ENCODE data around the gene MRPL34.
"Not testable (repeated sequence)": the region's sequence is repeated elsewhere in the genome, so short reads cannot be mapped to it uniquely, and the experiment has no call there.

The MRPL34 gene

GRCh38 chr19:17285415-17286135 is 20.1 kb upstream of the MRPL34 start:
- DNase-seq (ENCODE audit: low spot score) (no peak), FAIRE-seq (no peak)

GRCh38 chr19:17286263-17286662 is 19.4 kb upstream of the MRPL34 start:
- FAIRE-seq (no peak), DNase-seq (ENCODE audit: low spot score) (no peak)

GRCh38 chr19:17286752-17287151 is 18.9 kb upstream of the MRPL34 start:
- no peak for DNase-seq (ENCODE audit: low spot score)
- FAIRE-seq: no peak

GRCh38 chr19:17289489-17289888 is 16.2 kb upstream of the MRPL34 start:
- DNase-seq (ENCODE audit: low spot score): no peak
- no peak for FAIRE-seq

- DNase-seq (ENCODE audit: low spot score) (no peak), FAIRE-seq (no peak)
These were observed 13.2 kb upstream of the MRPL34 start for GRCh38 chr19:17292301-17293074.

- no peak for DNase-seq (ENCODE audit: low spot score)
- no peak for FAIRE-seq
These were observed 12.1 kb upstream of the MRPL34 start for GRCh38 chr19:17293605-17294004.

- no peak for FAIRE-seq
These were observed 11.4 kb upstream of the MRPL34 start for GRCh38 chr19:17294051-17294891.

GRCh38 chr19:17295551-17295950 is 10.1 kb upstream of the MRPL34 start:
- not testable (repeated sequence) for DNase-seq (ENCODE audit: low spot score); FAIRE-seq

More at GRCh38 chr19:17294051-17294891, 11.4 kb upstream of the MRPL34 start:
- DNase-seq (ENCODE audit: low spot score): no peak

GRCh38 chr19:17296273-17296672 is 9.4 kb upstream of the MRPL34 start:
- FAIRE-seq (peak; percentile 41), DNase-seq (ENCODE audit: low spot score) (peak; percentile 71)

GRCh38 chr19:17296976-17297375 is 8.7 kb upstream of the MRPL34 start:
- no peak for FAIRE-seq
- DNase-seq (ENCODE audit: low spot score): no peak

GRCh38 chr19:17300992-17301619 is 4.6 kb upstream of the MRPL34 start:
- FAIRE-seq (no peak), DNase-seq (ENCODE audit: low spot score) (no peak)

- no peak for FAIRE-seq
- no peak for DNase-seq (ENCODE audit: low spot score)
These were observed 3.1 kb upstream of the MRPL34 start for GRCh38 chr19:17302391-17303166.

- FAIRE-seq (peak; percentile 11), DNase-seq (ENCODE audit: low spot score) (peak; percentile 86)
These were observed 2.3 kb upstream of the MRPL34 start, which contains the start of gene ABHD8 for GRCh38 chr19:17303167-17303939. Gene ABHD8 (minus strand): TSS chr19:17303425. CDS start chr19:17301616, 1,809 bp downstream.

- DNase-seq (ENCODE audit: low spot score): no peak
- no peak for FAIRE-seq
These were observed 1.8 kb upstream of the MRPL34 start for GRCh38 chr19:17303940-17304267.

GRCh38 chr19:17304386-17305215 is 1.1 kb upstream of the MRPL34 start:
- FAIRE-seq: no peak

GRCh38 chr19:17305216-17305516 is 506 bp upstream of the MRPL34 start:
- FAIRE-seq: no peak
- no peak for DNase-seq (ENCODE audit: low spot score)

More at GRCh38 chr19:17304386-17305215, 1.1 kb upstream of the MRPL34 start:
- DNase-seq (ENCODE audit: low spot score): no peak

- FAIRE-seq (no peak), DNase-seq (ENCODE audit: low spot score) (no peak)
These were observed 628 bp downstream of the MRPL34 start for GRCh38 chr19:17306285-17306714.

GRCh38 chr19:17307876-17308377 is 2.3 kb downstream of the MRPL34 start:
- FAIRE-seq: no peak

More at GRCh38 chr19:17307876-17308377, 2.3 kb downstream of the MRPL34 start:
- DNase-seq (ENCODE audit: low spot score): no peak

All from RCC 7860 (cell line).